ENCODE measurements around the gene DGKH. TPM values are rescaled to one million over a fixed set of nuclear protein-coding genes. Genes with fewer than 3 reads are reported as not detected.

DGKH gene
- total RNA-seq, 1 experiment from 2014 or later: 9.2 TPM

- no peak overlapping the region for H3K9ac ChIP-seq (ENCODE audit: low read length)
- no peak for ATAC-seq
Measured at GRCh38 chr13:42108217-42108616, 59.8 kb downstream of the DGKH start.

GRCh38 chr13:42109957-42110356 lies 61.5 kb downstream of the DGKH start:
- ATAC-seq (no peak), DNase-seq (ENCODE audit: low read depth, low spot score) (no peak)
- no peak overlapping the region for H3K27ac ChIP-seq (ENCODE audit: low read depth, low read length)
- ChIA-PET RAD21 (ENCODE audit: low non-redundant PET in 1 of 2, low total read pairs in 2 of 2, uncharacterized antibody in 2 of 2, unreplicated experiment in 2 of 2) (no interaction called here), CTCF (interaction anchor here (0.9 kb wide), 2 partner anchors 442 to 722 kb away, joined by 3 read pairs; no protein-coding TSS in a partner anchor), POLR2A (interaction anchor here (0.6 kb wide), 1 partner anchor 1049 kb away, joined by 4 read pairs; the partner anchor contains the start of gene WBP4)
- H3K27me3 ChIP-seq (ENCODE audit: insufficient read depth, low read length): no peaks in the 10 kb centered on the region
- TF ChIP-seq REST (IDR thresholded peaks at IDR 0.05; ENCODE audit: low read depth) (no peak), POLR2AphosphoS5 (IDR thresholded peaks at IDR 0.05; ENCODE audit: low read depth, low read length) (no peak)
- H3K9me2 ChIP-seq (ENCODE audit: insufficient read depth): no peaks in the 10 kb centered on the region
- H2AFZ ChIP-seq (ENCODE audit: low read depth, low read length, poor library complexity, severe bottlenecking): no peak overlapping the region
- H4K20me1 ChIP-seq (ENCODE audit: insufficient read depth): no peaks in the 10 kb centered on the region
- no peak overlapping the region for H3K4me2 ChIP-seq (ENCODE audit: low read length)
- intact Hi-C loops (cut with micrococcal nuclease): loop anchor here (1.0 to 10.0 kb wide), 5 partner anchors 63 to 1048 kb away; partner anchors contain the start of genes DGKH and WBP4
- H3K4me1 ChIP-seq (ENCODE audit: control insufficient read depth in 1 of 2, insufficient read depth in 2 of 2, low read length in 2 of 2): peaks cover 17 to 32% of the 10 kb centered on the region in 2 experiments
- H3K36me3 ChIP-seq (ENCODE audit: control insufficient read depth in 1 of 2, insufficient read depth in 2 of 2, low read length in 2 of 2): no peaks in the 10 kb centered on the region
- no peaks in the 10 kb centered on the region; the same call in 1 of the 2 replicates for H3K79me2 ChIP-seq (ENCODE audit: insufficient read depth, low read length)
- no peak overlapping the region for H3K9ac ChIP-seq (ENCODE audit: low read length)
- BruUV-seq (replicated peaks): no TSS peak
- no peak overlapping the region for H3K4me3 ChIP-seq (replicated peaks in 1 of 2; ENCODE audit: low read depth in 1 of 2, low read length in 2 of 2)
- no peaks in the 10 kb centered on the region for H3K9me3 ChIP-seq (ENCODE audit: control insufficient read depth in 1 of 2, insufficient read depth in 1 of 2, low read depth in 1 of 2, low read length in 2 of 2)

More at GRCh38 chr13:42108217-42108616, 59.8 kb downstream of the DGKH start:
- no peak overlapping the region for H2AFZ ChIP-seq (ENCODE audit: low read depth, low read length, poor library complexity, severe bottlenecking)
- no peak overlapping the region for H3K4me2 ChIP-seq (ENCODE audit: low read length)
- H3K79me2 ChIP-seq (ENCODE audit: insufficient read depth, low read length): no peaks in the 10 kb centered on the region; the same call in 1 of the 2 replicates
- no peak overlapping the region for H3K27ac ChIP-seq (ENCODE audit: low read depth, low read length)
- intact Hi-C loops (cut with micrococcal nuclease): loop anchor here (5.0 kb wide), 2 partner anchors 61 to 1046 kb away; partner anchors contain the start of genes DGKH and WBP4
- CTCF ChIA-PET: interaction anchor here (1.0 kb wide), 1 partner anchor 440 kb away, joined by 5 read pairs; no protein-coding TSS in a partner anchor
- RAD21 ChIA-PET (ENCODE audit: low non-redundant PET in 1 of 2, low total read pairs in 2 of 2, uncharacterized antibody in 2 of 2, unreplicated experiment in 2 of 2): no interaction called here
- no peaks in the 10 kb centered on the region for H3K36me3 ChIP-seq (ENCODE audit: control insufficient read depth in 1 of 2, insufficient read depth in 2 of 2, low read length in 2 of 2)
- no peaks in the 10 kb centered on the region for H3K9me2 ChIP-seq (ENCODE audit: insufficient read depth)
- peaks cover 17 to 33% of the 10 kb centered on the region in 2 experiments for H3K4me1 ChIP-seq (ENCODE audit: control insufficient read depth in 1 of 2, insufficient read depth in 2 of 2, low read length in 2 of 2)
- BruUV-seq (replicated peaks): no TSS peak
- H3K4me3 ChIP-seq (replicated peaks in 1 of 2; ENCODE audit: low read depth in 1 of 2, low read length in 2 of 2): no peak overlapping the region
- TF ChIP-seq ATF3 (IDR thresholded peaks at IDR 0.05) (no peak), RAD21 (IDR thresholded peaks at IDR 0.05; ENCODE audit: low read depth) (no peak), ZFX (IDR thresholded peaks at IDR 0.05) (no peak)
- no peak for DNase-seq (ENCODE audit: low read depth, low spot score)
- H4K20me1 ChIP-seq (ENCODE audit: insufficient read depth): no peaks in the 10 kb centered on the region
- no peaks in the 10 kb centered on the region; a peak in 1 of 4 replicates for H3K9me3 ChIP-seq (ENCODE audit: control insufficient read depth in 1 of 2, insufficient read depth in 1 of 2, low read depth in 1 of 2, low read length in 2 of 2)
- POLR2A ChIA-PET: no interaction called here
- H3K27me3 ChIP-seq (ENCODE audit: insufficient read depth, low read length): no peaks in the 10 kb centered on the region

Measured in HCT116 (cell line).